Astrocyte (in vitro differentiated cells and primary cell): ENCODE measurements around the gene CELF6. TPM values are rescaled to one million over a fixed set of nuclear protein-coding genes. Genes with fewer than 3 reads are reported as not detected.

ENCODE experiments used
- DNase-seq: peaks from one replicate; pipeline ENCODE4 v3.0.0-alpha.2; 2010; ENCODE audit warnings: low read depth
- FAIRE-seq: peaks from 2 replicates; lab custom pipeline; 2011; peaks lifted over from hg19 to GRCh38; lab: Jason Lieb, UNC
- H2AFZ ChIP-seq: 2 replicates; pipeline ENCODE4 v1.6.0; 2012; ENCODE audit warnings: low read depth, low read length, inconsistent platforms
- H3K27ac ChIP-seq: 2 replicates; pipeline ENCODE4 v1.5.1; 2011; ENCODE audit warnings: low read depth, low read length, inconsistent platforms
- H3K27me3 ChIP-seq: 2 replicates; pipeline ENCODE4 v1.6.0; 2011; ENCODE audit warnings: low read length, inconsistent platforms; ENCODE audit not compliant: insufficient read depth
- H3K36me3 ChIP-seq: 2 replicates; pipeline ENCODE4 v1.5.1; 2011; ENCODE audit warnings: low read length, inconsistent platforms; ENCODE audit not compliant: insufficient read depth
- H3K4me1 ChIP-seq: 2 replicates; pipeline ENCODE4 v1.5.1; 2011; ENCODE audit warnings: low read length, inconsistent platforms; ENCODE audit not compliant: insufficient read depth
- H3K4me2 ChIP-seq: 2 replicates; pipeline ENCODE4 v1.6.0; 2012; ENCODE audit warnings: low read length, inconsistent platforms
- H3K4me3 ChIP-seq: 2 replicates; pipeline ENCODE4 v1.5.1; 2011; ENCODE audit warnings: low read depth, mild to moderate bottlenecking, low read length, inconsistent platforms; ENCODE audit not compliant: insufficient read depth
- H3K79me2 ChIP-seq: 2 replicates; pipeline ENCODE4 v1.6.0; 2012; ENCODE audit warnings: mild to moderate bottlenecking, low read length, inconsistent platforms; ENCODE audit not compliant: insufficient read depth
- H3K9ac ChIP-seq: 2 replicates; pipeline ENCODE4 v1.6.0; 2012; ENCODE audit warnings: mild to moderate bottlenecking, low read length, inconsistent platforms
- H3K9me3 ChIP-seq: 2 replicates; pipeline ENCODE4 v1.5.1; 2012; ENCODE audit warnings: low read depth, mild to moderate bottlenecking, low read length, inconsistent platforms; ENCODE audit not compliant: insufficient read depth
- H4K20me1 ChIP-seq: 2 replicates; pipeline ENCODE4 v1.6.0; 2012; ENCODE audit warnings: low read length, inconsistent platforms; ENCODE audit not compliant: insufficient read depth
- H3K27ac Mint-ChIP-seq: one replicate; pipeline ENCODE4 v1.8.0; 2021; ENCODE audit warnings: mild to moderate bottlenecking, mixed read lengths; ENCODE audit not compliant: unreplicated experiment
- H3K27me3 Mint-ChIP-seq: one replicate; pipeline ENCODE4 v1.8.0; 2021; ENCODE audit warnings: low read depth, mixed read lengths; ENCODE audit not compliant: unreplicated experiment
- H3K36me3 Mint-ChIP-seq: one replicate; pipeline ENCODE4 v1.8.0; 2021; ENCODE audit warnings: low read depth, mixed read lengths; ENCODE audit not compliant: unreplicated experiment
- H3K4me1 Mint-ChIP-seq: one replicate; pipeline ENCODE4 v1.8.0; 2021; ENCODE audit warnings: low read depth, mixed read lengths; ENCODE audit not compliant: unreplicated experiment
- H3K4me3 Mint-ChIP-seq: one replicate; pipeline ENCODE4 v1.8.0; 2021; ENCODE audit warnings: mild to moderate bottlenecking, moderate library complexity, mixed read lengths; ENCODE audit not compliant: unreplicated experiment
- H3K9me3 Mint-ChIP-seq: one replicate; pipeline ENCODE4 v1.8.0; 2021; ENCODE audit warnings: mild to moderate bottlenecking, mixed read lengths; ENCODE audit not compliant: unreplicated experiment
- EZH2 ChIP-seq: IDR thresholded peaks from 2 replicates; pipeline ENCODE4 v1.6.1; 2012; ENCODE audit warnings: mild to moderate bottlenecking, low read length, inconsistent platforms; ENCODE audit not compliant: insufficient read depth
- total RNA-seq: library from RNA; stranded (reverse); gene quantifications from 2 replicates; pipeline ENCODE4 v1.2.1, GENCODE V29; 2021
- TF ChIP-seq, protein P1 (sequence below): IDR thresholded peaks from 2 replicates; pipeline ENCODE4 v1.5.1; 2011; ENCODE audit warnings: low read depth, mild to moderate bottlenecking, inconsistent platforms, low read length, moderate library complexity; ENCODE audit not compliant: insufficient read depth

Gene CELF6
- total RNA-seq, 1 donor from 2014 or later, result not detected

DNA sequence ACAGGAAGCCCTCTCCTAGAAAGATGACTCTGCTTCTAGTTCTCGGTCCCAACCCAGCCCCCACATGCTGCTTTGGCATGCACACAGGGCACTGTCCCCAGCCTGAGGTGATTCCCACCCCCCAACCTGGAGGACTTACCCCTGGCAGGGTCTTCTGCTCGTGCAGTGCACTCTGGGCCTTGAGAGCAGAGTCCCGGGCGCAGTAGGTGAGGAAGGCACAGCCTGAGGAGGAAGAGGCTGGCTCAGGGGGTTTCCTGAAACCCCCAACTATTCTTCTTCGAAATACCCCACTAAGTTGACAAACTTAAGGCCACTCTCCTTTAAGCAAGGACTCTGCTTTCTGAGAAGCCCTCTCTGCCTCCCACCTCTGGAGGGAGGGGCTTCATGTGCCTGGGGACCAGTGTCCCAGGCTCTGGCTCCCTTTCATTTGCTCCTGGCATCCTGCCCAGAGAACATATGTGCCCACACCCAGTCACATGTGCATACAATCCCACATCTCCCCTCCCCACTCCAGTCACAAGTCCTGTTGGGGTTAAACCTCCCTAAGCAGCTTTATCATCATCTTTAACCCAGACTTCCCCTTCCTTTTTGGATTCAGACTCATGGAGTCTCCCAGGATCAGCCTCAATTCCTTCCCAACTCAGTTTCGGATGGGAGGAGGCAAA is 4.1 kb downstream of the CELF6 start:
- H3K4me3 ChIP-seq, result no peak overlapping the region
- H3K9ac ChIP-seq, result no peak overlapping the region
- no peak overlapping the region for H3K4me2 ChIP-seq
- Mint-ChIP-seq H3K27me3 (peaks cover 48% of the 10 kb centered on the region), H3K27ac (no peak overlapping the region), H3K36me3 (no peaks in the 10 kb centered on the region), H3K4me1 (peaks cover 7% of the 10 kb centered on the region), H3K4me3 (no peak overlapping the region), H3K9me3 (peaks cover 8% of the 10 kb centered on the region)
- no peaks in the 10 kb centered on the region for H4K20me1 ChIP-seq
- H3K4me1 ChIP-seq, result peaks cover 4% of the 10 kb centered on the region
- no peak overlapping the region for H2AFZ ChIP-seq
- no peaks in the 10 kb centered on the region for H3K36me3 ChIP-seq
- no peaks in the 10 kb centered on the region for H3K9me3 ChIP-seq
- H3K79me2 ChIP-seq, result no peaks in the 10 kb centered on the region
- DNase-seq (no peak), FAIRE-seq (no peak)
- no peak for TF ChIP-seq EZH2
- TF ChIP-seq, protein P1, sequence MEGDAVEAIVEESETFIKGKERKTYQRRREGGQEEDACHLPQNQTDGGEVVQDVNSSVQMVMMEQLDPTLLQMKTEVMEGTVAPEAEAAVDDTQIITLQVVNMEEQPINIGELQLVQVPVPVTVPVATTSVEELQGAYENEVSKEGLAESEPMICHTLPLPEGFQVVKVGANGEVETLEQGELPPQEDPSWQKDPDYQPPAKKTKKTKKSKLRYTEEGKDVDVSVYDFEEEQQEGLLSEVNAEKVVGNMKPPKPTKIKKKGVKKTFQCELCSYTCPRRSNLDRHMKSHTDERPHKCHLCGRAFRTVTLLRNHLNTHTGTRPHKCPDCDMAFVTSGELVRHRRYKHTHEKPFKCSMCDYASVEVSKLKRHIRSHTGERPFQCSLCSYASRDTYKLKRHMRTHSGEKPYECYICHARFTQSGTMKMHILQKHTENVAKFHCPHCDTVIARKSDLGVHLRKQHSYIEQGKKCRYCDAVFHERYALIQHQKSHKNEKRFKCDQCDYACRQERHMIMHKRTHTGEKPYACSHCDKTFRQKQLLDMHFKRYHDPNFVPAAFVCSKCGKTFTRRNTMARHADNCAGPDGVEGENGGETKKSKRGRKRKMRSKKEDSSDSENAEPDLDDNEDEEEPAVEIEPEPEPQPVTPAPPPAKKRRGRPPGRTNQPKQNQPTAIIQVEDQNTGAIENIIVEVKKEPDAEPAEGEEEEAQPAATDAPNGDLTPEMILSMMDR, result no peak
- H3K27ac ChIP-seq, result no peak overlapping the region
- peaks cover 9% of the 10 kb centered on the region for H3K27me3 ChIP-seq

- FAIRE-seq (no peak), DNase-seq (no peak)
- H3K27ac ChIP-seq, result no peak overlapping the region
- Mint-ChIP-seq H3K27ac (no peak overlapping the region), H3K36me3 (no peaks in the 10 kb centered on the region), H3K9me3 (peaks cover 9% of the 10 kb centered on the region), H3K4me3 (no peak overlapping the region), H3K4me1 (peaks cover 3% of the 10 kb centered on the region), H3K27me3 (peaks cover 59% of the 10 kb centered on the region)
- no peaks in the 10 kb centered on the region for H3K79me2 ChIP-seq
- H3K9me3 ChIP-seq, result no peaks in the 10 kb centered on the region
- TF ChIP-seq, protein P1, result no peak
- TF ChIP-seq EZH2, result no peak
- H3K4me2 ChIP-seq, result no peak overlapping the region
- peaks cover 8% of the 10 kb centered on the region for H3K27me3 ChIP-seq
- H4K20me1 ChIP-seq, result no peaks in the 10 kb centered on the region
- H3K9ac ChIP-seq, result no peak overlapping the region
- H3K4me3 ChIP-seq, result no peak overlapping the region
- H3K36me3 ChIP-seq, result no peaks in the 10 kb centered on the region
- no peak overlapping the region for H2AFZ ChIP-seq
- H3K4me1 ChIP-seq, result no peaks in the 10 kb centered on the region
Observed at GRCh38 chr15:72313881-72314280, 6.1 kb downstream of the CELF6 start.

DNA sequence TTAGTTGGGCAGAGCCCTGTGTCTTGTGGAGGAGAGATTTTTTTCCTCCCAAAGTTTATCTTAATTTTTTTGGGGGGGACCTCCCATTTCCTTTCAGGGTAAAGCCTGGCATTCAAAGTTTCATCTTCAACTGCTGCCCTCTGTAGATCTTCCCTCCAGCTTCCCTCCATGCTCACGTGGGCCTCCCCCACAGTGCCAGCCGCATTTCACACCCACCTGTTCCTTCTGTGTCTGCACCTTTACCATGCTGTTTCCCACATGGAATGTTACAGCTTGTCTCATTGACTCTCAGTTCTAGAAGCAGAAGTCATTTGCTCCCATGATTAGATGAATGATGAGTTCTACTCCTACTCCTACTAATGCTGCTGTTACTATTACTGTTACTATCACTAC is 6.5 kb downstream of the CELF6 start:
- Histone ChIP-seq H4K20me1 (no peaks in the 10 kb centered on the region), H3K4me1 (no peaks in the 10 kb centered on the region), H3K27ac (no peak overlapping the region), H3K27me3 (peaks cover 7% of the 10 kb centered on the region), H2AFZ (no peak overlapping the region), H3K4me2 (no peak overlapping the region), H3K9me3 (no peaks in the 10 kb centered on the region), H3K79me2 (no peaks in the 10 kb centered on the region), H3K9ac (no peak overlapping the region), H3K4me3 (no peak overlapping the region), H3K36me3 (no peaks in the 10 kb centered on the region)
- H3K9me3 Mint-ChIP-seq, result peaks cover 5% of the 10 kb centered on the region
- DNase-seq (no peak), FAIRE-seq (no peak)
- no peak overlapping the region for H3K27ac Mint-ChIP-seq
- TF ChIP-seq, protein P1, result no peak
- TF ChIP-seq EZH2, result no peak
- no peak overlapping the region for H3K4me3 Mint-ChIP-seq
- no peaks in the 10 kb centered on the region for H3K4me1 Mint-ChIP-seq
- peaks cover 55% of the 10 kb centered on the region for H3K27me3 Mint-ChIP-seq
- H3K36me3 Mint-ChIP-seq, result no peaks in the 10 kb centered on the region
